Neutrophil (primary cell): ENCODE measurements around the gene ENDOG.
"Not testable (repeated sequence)": the region's sequence is repeated elsewhere in the genome, so short reads cannot be mapped to it uniquely, and the experiment has no call there.

Source experiments
- H3K27ac ChIP-seq: fragments of 200-600 bp; sonication (generic); 2 replicates; pipeline ENCODE4 v1.5.1; 2016; ENCODE audit warnings: mild to moderate bottlenecking, moderate library complexity
- H3K27me3 ChIP-seq: fragments of 200-600 bp; sonication (generic); 2 replicates; pipeline ENCODE4 v1.6.0; 2016; ENCODE audit warnings: mild to moderate bottlenecking
- H3K36me3 ChIP-seq: fragments of 200-600 bp; sonication (generic); 2 replicates; pipeline ENCODE4 v1.5.1; 2017
- H3K4me1 ChIP-seq, 2 experiments: fragments of 200-600 bp in 1 of 2; sonication (generic) in 1 of 2; 1 replicate in 1 of 2; 2 replicates in 1 of 2; pipeline versions ENCODE4 v1.5.1 to v1.6.1; 2013 to 2016; ENCODE audit warnings: low read depth in 1 of 2, low read length in 1 of 2, mild to moderate bottlenecking in 1 of 2, moderate library complexity in 1 of 2; ENCODE audit not compliant: control insufficient read depth in 1 of 2, insufficient read depth in 1 of 2
- H3K4me3 ChIP-seq, 2 experiments: fragments of 200-600 bp in 1 of 2; sonication (generic) in 1 of 2; 1 replicate in 1 of 2; 2 replicates in 1 of 2; pipeline ENCODE4 v1.5.1; 2013 to 2016; ENCODE audit warnings: low read depth in 1 of 2, low read length in 1 of 2, mild to moderate bottlenecking in 1 of 2, moderate library complexity in 1 of 2
- H3K9me3 ChIP-seq: fragments of 200-600 bp; sonication (generic); 2 replicates; pipeline ENCODE4 v1.5.1; 2016
- TF ChIP-seq, protein P1 (sequence below): fragments of 200-600 bp; sonication (generic); IDR thresholded peaks from 2 replicates; pipeline ENCODE4 v1.5.1; 2016; ENCODE audit warnings: antibody characterized with exemption

The ENDOG gene

GRCh38 chr9:128773049-128773448 is 45.3 kb upstream of the ENDOG start:
- H3K9me3 ChIP-seq = peaks cover 5% of the 10 kb centered on the region
- H3K4me1 ChIP-seq = peaks cover 18 to 19% of the 10 kb centered on the region in 2 experiments
- TF ChIP-seq, protein P1, sequence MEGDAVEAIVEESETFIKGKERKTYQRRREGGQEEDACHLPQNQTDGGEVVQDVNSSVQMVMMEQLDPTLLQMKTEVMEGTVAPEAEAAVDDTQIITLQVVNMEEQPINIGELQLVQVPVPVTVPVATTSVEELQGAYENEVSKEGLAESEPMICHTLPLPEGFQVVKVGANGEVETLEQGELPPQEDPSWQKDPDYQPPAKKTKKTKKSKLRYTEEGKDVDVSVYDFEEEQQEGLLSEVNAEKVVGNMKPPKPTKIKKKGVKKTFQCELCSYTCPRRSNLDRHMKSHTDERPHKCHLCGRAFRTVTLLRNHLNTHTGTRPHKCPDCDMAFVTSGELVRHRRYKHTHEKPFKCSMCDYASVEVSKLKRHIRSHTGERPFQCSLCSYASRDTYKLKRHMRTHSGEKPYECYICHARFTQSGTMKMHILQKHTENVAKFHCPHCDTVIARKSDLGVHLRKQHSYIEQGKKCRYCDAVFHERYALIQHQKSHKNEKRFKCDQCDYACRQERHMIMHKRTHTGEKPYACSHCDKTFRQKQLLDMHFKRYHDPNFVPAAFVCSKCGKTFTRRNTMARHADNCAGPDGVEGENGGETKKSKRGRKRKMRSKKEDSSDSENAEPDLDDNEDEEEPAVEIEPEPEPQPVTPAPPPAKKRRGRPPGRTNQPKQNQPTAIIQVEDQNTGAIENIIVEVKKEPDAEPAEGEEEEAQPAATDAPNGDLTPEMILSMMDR = no peak
- H3K27ac ChIP-seq = no peak overlapping the region
- peaks cover 3% of the 10 kb centered on the region for H3K36me3 ChIP-seq
- H3K4me3 ChIP-seq = no peak overlapping the region
- no peaks in the 10 kb centered on the region for H3K27me3 ChIP-seq

- no peaks in the 10 kb centered on the region for H3K27me3 ChIP-seq
- H3K36me3 ChIP-seq = no peaks in the 10 kb centered on the region
- H3K4me1 ChIP-seq = peaks cover 18 to 19% of the 10 kb centered on the region in 2 experiments
- H3K9me3 ChIP-seq = peaks cover 5% of the 10 kb centered on the region
- no peak overlapping the region for H3K4me3 ChIP-seq
- no peak overlapping the region for H3K27ac ChIP-seq
- TF ChIP-seq, protein P1 = no peak
These were observed 43.5 kb upstream of the ENDOG start for GRCh38 chr9:128774804-128775203.

- H3K36me3 ChIP-seq, H3K4me1 ChIP-seq, H3K27ac ChIP-seq, H3K27me3 ChIP-seq, H3K9me3 ChIP-seq, H3K4me3 ChIP-seq: not testable (repeated sequence)
These were observed 38.2 kb upstream of the ENDOG start for GRCh38 chr9:128780093-128780492.

GRCh38 chr9:128781187-128782070 is 36.9 kb upstream of the ENDOG start:
- TF ChIP-seq, protein P1 = no peak
- no peaks in the 10 kb centered on the region for H3K27me3 ChIP-seq
- H3K9me3 ChIP-seq = no peaks in the 10 kb centered on the region
- no peak overlapping the region for H3K27ac ChIP-seq
- peaks cover 0 to 3% of the 10 kb centered on the region in 2 experiments for H3K4me1 ChIP-seq
- no peaks in the 10 kb centered on the region for H3K36me3 ChIP-seq
- H3K4me3 ChIP-seq = no peak overlapping the region

- Histone ChIP-seq H3K27ac (no peak overlapping the region), H3K27me3 (no peaks in the 10 kb centered on the region), H3K4me1 (peaks cover 9 to 10% of the 10 kb centered on the region in 2 experiments), H3K36me3 (no peaks in the 10 kb centered on the region), H3K4me3 (no peak overlapping the region), H3K9me3 (no peaks in the 10 kb centered on the region)
- TF ChIP-seq, protein P1 = no peak
These were observed 35.6 kb upstream of the ENDOG start for GRCh38 chr9:128782669-128783068.

GRCh38 chr9:128785427-128785826 is 32.9 kb upstream of the ENDOG start:
- Histone ChIP-seq H3K4me1 (peaks cover 22 to 25% of the 10 kb centered on the region in 2 experiments), H3K27ac (no peak overlapping the region), H3K27me3 (no peaks in the 10 kb centered on the region), H3K9me3 (no peaks in the 10 kb centered on the region), H3K4me3 (no peak overlapping the region), H3K36me3 (peaks cover under 1% of the 10 kb centered on the region)
- TF ChIP-seq, protein P1 = no peak
